Stimulated activated CD8-positive, alpha-beta memory T cell treated with anti-CD3 and anti-CD28 coated beads, Interleukin-15, amount 100 ng/mL, for 48 hours (primary cell): ENCODE results near the gene WLS.

Experiments
- DNase-seq, 2 donors: peaks; one replicate each; pipeline ENCODE4 v3.0.0-alpha.2; 2020; ENCODE audit warnings: low read depth in 2 of 2

WLS gene

DNA sequence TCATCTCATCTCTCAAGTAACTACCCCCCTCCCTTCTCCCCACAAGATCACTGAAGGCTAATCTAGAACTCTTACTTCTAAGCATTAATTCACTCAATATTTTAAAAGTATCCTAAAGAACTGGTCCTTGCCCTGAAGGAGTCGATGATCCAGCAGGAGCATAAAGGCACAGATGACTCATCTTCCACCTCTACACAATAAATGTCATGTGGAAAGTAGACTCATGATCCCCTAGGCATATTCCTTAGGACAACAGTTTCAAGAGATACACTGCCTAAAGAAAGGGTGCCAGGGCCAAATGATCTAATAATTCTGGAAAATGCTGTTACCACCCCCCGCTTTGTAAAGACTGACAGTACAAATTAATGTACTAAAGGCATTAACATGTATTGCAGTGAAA is 96.1 kb downstream of the WLS start:
- no peak for DNase-seq

DNA sequence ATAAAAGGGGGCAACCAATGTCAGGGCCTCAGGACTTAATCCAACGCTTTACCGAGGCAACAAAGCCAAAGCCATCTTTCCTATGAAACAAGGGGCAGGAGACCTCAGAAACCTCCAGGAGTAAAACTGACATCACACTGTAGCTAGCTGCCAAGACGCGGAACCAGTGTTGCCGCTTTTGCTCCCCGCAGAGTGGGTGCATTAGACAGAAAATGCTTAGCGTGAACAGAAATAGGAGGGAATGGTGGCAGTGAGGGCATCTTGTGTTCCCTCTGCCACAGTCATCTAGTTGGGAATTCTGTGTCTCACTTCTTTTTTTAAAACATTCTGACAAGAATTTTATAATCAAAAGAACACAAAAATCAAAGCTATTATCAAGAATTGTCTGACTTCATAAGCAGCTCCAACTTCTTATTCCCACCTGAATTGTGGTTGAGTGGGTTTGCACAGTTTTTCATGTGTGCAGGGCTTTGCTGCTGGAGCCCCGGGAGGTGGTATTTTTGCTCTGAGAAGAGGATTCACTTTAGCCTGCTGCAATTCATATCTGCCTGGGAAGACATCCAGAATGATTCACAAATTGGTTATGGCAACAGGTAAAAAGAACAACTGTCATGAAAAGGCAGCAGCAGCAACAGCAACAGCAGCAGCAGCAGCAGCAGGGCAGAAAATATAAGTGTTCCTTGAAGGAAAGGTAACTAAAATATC is 99.7 kb downstream of the WLS start:
- DNase-seq, result no peak

DNA sequence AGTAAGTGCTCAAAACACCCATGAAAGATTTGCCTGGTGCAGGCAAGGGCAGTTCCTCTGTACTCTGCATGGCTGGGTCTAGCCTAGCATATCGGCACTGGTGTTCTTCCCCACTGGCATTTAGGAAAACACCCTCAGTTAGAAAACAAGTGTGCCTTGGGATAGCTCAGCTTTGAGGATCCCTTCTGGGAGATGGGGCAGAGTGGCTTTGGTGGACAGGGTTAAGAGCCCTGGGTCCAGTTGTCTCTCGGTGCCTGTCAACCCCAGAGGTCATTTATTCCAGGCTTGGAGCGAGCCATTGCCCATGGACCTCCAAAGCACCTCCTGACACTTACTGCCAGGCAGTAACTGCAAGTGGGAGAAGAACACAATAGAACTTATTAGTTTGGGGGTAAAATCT is 101.1 kb downstream of the WLS start:
- no peak for DNase-seq

- no peak for DNase-seq
Measured at GRCh38 chr1:68129536-68130250, 102.6 kb downstream of the WLS start.

- DNase-seq, result no peak
Measured at GRCh38 chr1:68128820-68129219, 103.5 kb downstream of the WLS start.

DNA sequence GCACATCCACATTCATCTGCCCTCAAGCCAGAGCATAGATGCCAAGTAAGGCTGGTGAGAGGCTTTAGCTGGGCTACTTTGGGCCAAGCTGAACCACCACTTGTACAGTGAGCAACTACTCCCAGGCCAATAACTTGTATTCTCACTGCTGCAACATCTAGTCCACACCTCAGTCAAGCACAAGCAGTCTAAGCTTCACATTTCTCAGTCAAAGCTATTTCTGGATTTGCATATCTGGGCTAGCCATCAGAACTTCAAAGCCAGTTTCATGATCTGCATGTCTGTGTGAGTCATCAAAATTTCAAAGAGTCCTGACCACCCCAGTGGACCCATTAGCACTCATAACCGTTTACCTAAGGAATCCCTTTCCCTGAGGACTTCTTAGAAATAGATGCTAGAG is 104.2 kb downstream of the WLS start:
- no peak for DNase-seq

GRCh38 chr1:68121536-68121935 is 110.8 kb downstream of the WLS start:
- DNase-seq, result no peak

DNA sequence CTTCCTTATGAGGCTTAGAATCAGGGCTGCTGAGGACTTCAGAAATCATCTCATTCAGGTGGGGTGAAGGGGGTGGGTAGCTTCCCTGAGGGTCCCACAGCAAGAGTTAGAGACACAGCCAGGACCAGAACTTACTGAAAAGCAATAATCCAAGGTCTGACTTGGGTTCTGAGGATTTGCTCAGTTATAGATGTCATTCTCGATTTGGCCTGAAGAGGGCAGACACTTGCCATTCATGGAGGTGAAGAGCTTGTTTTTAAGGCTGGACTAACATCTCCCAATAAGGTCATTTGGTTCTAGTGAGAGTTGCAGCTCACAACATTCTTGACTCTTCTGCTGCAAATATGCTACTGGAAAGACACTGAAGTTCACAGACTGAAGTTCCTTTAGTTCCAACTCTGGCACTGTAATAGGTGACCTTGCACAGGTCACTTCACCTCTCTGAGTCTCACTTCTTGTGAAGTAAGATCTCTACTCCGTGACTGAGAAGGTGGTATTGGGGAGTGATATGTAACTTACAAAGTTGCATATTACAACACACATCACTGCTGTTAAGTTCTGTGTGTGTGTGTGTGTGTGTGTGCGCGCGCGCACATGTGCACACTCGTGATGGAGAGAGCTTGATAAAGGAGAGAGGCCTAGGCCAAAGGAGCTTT is 112.1 kb downstream of the WLS start:
- no peak for DNase-seq

GRCh38 chr1:68119445-68119844 is 112.9 kb downstream of the WLS start:
- DNase-seq, result no peak

DNA sequence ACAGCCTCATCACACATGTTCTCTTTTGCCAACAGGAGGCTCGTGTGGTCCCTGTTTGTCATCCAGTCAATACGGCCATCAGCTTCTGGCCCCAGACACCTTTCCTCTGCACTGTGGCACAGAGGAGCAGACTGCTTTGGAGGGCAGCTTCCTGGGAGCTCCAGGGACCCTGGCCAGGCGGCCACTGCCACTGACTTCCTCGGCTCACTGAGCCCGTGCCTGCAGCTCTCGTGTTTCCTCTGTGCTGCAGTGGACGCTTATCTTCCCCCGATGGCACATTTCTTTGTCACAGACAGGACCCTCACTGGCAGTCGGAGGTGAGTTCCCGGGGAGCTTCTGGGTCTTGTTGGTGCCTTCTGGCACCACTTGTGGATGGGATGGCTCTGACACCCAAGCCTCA is 114.9 kb downstream of the WLS start:
- DNase-seq, result no peak

GRCh38 chr1:68116643-68117235 is 115.6 kb downstream of the WLS start:
- DNase-seq, result peak in 1 of 2 donors; percentile 6

GRCh38 chr1:68115308-68115707 is 117.0 kb downstream of the WLS start:
- DNase-seq, result no peak

- no peak for DNase-seq
Measured at GRCh38 chr1:68113966-68114365, 118.4 kb downstream of the WLS start.

- DNase-seq, result no peak
Measured at GRCh38 chr1:68112835-68113243, 119.5 kb downstream of the WLS start.

DNA sequence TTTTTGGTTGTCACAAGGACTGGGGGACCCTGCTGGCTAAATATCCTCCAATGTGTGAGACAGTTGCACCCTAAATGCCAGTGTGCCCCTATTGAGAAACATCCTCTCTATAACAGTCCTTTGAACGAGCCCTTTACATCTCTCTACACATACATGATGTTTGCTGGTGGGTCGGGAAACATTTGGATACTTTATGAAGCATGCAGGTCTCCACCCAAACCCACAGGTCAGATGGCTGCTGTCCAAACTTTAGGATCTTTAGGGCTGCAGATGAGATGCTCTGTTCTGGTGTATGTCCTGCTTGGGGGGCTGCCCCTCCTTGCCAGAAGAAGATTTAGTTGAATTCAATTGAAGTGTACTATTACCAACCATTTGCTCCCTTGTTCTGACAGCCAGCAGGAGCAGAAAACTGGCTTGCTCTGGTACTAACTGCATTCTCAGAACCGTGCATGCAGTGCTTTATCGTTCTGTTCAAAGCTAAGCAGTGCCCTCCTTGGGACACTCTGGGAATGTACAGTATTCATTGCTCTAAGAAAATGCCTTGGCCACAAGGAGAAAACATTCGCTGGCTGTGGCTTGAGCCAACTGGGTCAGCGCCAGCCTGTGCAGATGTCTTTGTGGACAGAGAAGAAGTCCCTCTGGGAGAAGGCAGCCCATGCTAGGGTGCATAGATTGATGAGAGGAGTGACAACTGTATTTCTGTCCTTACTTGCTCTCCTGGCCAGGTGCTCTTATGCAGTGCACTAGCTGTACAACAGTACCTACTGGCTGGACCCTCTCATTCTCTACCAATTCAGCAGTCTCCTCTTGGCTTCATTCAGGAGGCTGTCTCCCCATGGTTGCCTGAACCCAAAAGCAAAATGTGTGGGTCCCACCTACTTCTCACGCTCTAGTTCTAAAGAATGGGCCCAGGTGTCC is 120.5 kb downstream of the WLS start:
- no peak for DNase-seq

- no peak for DNase-seq
Measured at GRCh38 chr1:68107771-68108170, 124.6 kb downstream of the WLS start.

DNA sequence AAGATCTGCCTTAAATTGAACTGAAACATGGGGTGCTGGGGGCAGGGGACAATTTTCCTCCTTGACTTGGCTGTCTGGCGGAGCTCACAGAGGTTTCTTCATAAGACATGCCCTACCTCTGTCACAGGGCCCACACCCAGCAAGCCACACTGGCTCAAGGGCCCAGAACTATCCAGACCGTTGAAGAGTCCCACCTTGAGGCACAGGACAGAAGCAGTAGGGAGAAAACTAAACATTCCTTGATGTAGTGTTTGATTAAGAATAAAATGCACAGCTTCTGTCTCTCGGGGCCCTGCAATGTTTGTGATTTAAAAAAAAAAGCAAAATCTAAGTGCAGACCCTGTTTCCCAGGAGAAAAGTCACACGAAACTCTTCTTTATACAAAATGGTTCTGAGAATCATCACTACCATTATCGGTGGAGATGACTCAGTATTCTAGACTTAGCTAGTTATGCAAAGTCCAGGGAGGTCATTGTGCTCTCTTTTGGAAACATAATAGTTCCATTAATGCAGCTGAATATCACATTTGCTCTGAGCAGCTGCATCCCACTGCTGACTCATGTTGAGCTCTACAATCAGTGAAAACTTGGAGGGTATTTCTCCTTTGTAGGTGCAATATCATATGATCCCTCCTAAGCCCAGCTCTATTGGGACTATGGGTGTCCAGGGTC is 128.3 kb downstream of the WLS start:
- no peak for DNase-seq

DNA sequence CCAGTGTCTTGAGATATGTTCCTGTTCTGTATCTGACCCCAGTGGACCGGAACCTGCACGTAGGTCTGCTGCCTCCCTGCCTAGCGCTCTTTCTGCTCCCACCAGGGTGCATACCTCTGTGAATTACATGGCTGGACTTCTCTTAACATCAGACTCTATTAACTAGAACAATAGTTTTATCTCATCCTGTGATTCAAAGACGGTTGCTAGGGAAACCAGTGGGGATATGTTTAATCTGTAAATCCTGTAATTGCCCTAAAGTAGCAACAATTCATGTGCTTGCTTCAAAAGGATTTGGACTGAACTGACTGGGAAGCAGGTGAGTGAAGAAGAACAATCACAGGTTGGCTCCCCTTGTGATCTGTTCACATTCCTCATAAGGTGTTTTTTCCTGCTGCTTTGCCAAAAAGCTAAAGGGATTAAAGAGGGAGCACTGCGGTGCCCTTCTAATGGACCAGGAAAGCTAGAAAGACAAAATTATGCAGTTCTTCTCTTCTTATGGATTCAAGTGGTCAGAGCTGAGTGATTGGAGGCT is 129.2 kb downstream of the WLS start:
- DNase-seq, result no peak

- no peak for DNase-seq
Measured at GRCh38 chr1:68101829-68102228, 130.5 kb downstream of the WLS start.

GRCh38 chr1:68100571-68100970 is 131.8 kb downstream of the WLS start:
- DNase-seq, result no peak

DNA sequence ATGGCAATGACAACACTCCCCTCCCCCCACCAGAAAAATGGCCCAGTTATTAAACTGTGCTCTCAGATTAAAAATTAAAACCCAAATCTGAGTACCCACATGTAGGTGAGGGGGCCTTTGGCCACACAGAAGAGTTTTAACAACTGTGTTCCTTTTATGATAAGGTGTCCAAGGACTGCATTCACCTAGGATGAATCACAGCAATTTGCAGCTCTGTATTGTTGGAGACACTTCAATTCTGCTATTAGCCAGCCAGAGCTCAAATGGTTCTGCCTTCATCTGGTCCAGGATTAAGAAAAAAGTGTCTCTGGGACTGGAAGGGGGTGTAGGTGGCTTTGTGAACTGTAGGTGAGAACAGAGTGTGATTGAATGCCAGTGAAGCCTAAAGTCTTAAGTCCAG is 138.6 kb downstream of the WLS start:
- no peak for DNase-seq
